ENCODE measurements around the gene FAM210A.
A peak's percentile ranks its signal among the peaks of the same experiment; 100 is the strongest.

FAM210A gene

DNA sequence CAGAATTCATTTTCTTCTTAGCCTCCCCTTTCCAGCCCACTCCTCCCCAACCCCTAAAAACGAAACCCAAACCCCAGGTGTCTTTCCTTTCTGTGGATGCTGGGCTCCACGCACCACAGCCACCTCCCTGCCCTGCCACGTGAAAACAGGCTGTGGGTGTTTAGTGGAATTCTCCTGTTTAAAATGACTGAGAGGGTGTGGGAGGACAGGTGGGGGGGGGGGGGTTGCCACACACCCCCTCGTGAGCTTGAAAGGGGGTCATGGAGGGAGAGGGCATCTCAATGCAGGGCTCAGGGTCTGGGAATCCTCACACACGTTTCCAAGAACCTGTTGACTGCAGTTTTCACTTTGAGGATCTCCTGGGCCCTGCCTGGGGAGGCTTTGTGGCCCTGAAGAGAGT is 110.3 kb downstream of the FAM210A start:
- H3K4me3 ChIP-seq (ENCODE audit: low read depth, low read length), result no peak overlapping the region
- no peak for DNase-seq (ENCODE audit: low read depth, low spot score)
- TF ChIP-seq, protein P1, sequence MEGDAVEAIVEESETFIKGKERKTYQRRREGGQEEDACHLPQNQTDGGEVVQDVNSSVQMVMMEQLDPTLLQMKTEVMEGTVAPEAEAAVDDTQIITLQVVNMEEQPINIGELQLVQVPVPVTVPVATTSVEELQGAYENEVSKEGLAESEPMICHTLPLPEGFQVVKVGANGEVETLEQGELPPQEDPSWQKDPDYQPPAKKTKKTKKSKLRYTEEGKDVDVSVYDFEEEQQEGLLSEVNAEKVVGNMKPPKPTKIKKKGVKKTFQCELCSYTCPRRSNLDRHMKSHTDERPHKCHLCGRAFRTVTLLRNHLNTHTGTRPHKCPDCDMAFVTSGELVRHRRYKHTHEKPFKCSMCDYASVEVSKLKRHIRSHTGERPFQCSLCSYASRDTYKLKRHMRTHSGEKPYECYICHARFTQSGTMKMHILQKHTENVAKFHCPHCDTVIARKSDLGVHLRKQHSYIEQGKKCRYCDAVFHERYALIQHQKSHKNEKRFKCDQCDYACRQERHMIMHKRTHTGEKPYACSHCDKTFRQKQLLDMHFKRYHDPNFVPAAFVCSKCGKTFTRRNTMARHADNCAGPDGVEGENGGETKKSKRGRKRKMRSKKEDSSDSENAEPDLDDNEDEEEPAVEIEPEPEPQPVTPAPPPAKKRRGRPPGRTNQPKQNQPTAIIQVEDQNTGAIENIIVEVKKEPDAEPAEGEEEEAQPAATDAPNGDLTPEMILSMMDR (IDR thresholded peaks at IDR 0.05; ENCODE audit: low read depth, low read length), result no peak
- in situ Hi-C loops (cut with HindIII; ENCODE audit: low sequenced_read_pairs), result no loop called here

DNA sequence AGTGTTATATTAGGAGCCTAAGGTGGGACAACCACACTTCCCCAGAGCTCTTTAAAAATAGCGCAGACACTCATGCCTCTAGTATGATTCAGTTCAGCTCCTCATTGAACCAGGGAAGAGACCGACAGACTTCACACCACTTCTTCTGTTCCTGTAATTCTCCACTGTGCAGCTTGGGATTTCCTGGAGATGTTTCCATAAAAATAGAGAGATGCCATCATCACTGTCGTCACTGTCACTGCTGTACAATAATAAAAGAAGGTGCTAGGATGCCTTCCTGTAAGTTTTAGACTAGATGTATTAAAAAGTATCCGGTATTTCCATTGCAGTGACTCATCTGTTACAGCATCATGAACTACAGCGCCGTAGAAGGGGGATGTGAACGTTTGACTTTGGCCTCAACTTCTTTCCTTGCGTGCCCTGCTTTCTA is 110.9 kb downstream of the FAM210A start:
- in situ Hi-C loops (cut with HindIII; ENCODE audit: low sequenced_read_pairs), result no loop called here
- H3K4me3 ChIP-seq (ENCODE audit: low read depth, low read length), result no peak overlapping the region
- DNase-seq (ENCODE audit: low read depth, low spot score), result peak; percentile 5
- TF ChIP-seq, protein P1 (IDR thresholded peaks at IDR 0.05; ENCODE audit: low read depth, low read length), result no peak

DNA sequence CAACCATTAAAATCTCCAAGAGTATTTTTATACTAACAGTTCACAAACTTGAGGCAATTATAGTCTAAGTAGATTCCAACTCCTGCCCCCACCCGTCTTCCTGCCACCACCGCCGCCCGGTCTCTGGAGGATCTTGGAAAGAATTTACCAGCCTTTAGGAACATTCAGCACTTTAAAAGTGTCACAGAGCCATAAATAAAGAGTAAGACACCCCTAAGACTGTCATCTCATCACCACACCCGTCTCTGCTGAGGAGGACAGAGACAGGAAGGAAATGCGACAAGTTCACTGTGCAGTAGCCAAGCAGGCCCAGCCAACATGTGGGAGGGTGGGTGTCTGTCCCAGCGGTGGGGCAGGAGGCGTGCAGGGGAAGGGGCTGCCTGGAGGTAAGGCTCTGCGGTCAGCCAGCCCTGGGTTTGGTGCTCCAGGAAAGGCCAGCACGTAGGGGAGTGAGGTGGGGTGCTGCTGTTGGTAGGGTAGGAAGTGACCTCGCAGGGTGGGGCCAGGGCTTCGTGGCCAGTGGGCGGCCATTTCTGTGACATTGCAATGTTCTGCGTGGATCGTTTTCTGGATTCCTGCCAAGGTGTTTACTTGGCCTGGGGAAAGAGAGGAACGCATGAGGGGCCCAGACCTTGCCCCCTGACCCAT is 111.6 kb downstream of the FAM210A start:
- in situ Hi-C loops (cut with HindIII; ENCODE audit: low sequenced_read_pairs), result no loop called here
- TF ChIP-seq, protein P1 (IDR thresholded peaks at IDR 0.05; ENCODE audit: low read depth, low read length), result no peak
- no peak overlapping the region for H3K4me3 ChIP-seq (ENCODE audit: low read depth, low read length)
- DNase-seq (ENCODE audit: low read depth, low spot score), result no peak

DNA sequence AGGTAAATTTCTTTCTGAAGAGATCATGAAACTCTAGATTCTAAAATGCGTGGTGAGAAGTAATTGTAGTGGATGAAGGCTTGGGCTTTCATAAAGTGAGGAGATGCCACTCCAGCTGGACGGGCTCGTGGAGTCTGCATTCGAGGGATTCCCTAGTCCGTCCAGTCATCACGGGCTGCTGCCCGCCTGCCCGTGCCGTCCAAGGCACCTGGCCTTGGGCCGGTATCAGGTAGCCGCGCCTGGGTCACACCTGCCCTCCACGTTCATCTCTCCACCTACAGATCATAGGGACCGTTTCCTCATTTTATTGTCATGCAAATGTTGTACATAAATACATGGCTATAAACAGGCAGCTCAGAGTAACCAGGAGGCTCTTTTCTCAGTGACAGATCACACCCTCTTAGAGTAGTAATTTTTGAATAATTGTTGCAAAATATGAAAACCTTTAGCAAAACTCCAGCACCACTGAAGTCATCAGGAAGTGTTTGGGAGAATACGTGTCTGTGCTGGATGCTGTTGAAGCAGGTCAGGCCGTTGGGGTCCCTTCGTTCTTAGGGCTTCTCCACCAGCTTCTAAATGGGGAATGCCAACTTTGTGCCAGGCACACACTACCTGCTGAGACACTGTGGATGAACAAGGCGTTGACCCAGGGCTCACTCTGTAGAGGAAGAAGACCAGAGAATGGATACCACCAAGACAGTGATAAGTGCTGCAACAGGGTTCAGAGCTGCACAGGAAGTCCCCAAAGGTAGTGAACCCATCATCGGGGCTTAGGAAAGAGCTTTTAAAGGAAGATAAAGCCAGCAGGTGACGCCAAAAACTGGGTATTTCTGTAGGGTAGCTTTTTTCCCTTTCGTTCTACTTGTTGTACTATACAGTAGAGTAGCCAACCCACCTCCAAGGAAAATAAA is 112.5 kb downstream of the FAM210A start:
- no peak for DNase-seq (ENCODE audit: low read depth, low spot score)
- in situ Hi-C loops (cut with HindIII; ENCODE audit: low sequenced_read_pairs), result no loop called here
- H3K4me3 ChIP-seq (ENCODE audit: low read depth, low read length), result no peak overlapping the region
- TF ChIP-seq, protein P1 (IDR thresholded peaks at IDR 0.05; ENCODE audit: low read depth, low read length), result no peak

All from astrocyte of the spinal cord (primary cell).